LNCAP (cell line): ENCODE measurements around the gene CNGA2.

ENCODE experiments used
- TF ChIP-seq, protein P1 (sequence below): fragments of 450-650 bp; IDR thresholded peaks from 2 replicates; pipeline ENCODE4 v1.5.1; 2017; ENCODE audit warnings: mild to moderate bottlenecking

CNGA2 gene

DNA sequence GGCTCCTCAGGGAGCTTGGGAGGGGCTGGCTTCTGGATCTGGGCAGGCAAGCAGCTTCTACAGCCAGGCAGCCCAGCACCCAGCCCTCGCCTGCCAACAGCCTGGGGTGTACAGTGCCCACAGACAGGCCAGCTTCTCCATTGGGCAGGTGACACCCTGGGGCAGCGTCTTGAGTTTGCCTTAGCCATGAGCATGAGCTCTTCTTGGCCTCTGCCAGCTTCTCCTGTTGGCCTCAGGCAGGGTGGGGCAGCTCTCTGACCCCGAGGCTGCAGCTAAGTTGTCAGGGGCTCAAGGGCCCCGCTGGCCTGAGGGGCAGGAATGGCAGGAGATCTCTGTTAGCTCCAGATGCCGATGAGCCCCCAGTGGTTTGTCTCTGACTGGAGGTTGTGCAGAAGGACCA, 7.8 kb upstream of the CNGA2 start:
- TF ChIP-seq, protein P1, sequence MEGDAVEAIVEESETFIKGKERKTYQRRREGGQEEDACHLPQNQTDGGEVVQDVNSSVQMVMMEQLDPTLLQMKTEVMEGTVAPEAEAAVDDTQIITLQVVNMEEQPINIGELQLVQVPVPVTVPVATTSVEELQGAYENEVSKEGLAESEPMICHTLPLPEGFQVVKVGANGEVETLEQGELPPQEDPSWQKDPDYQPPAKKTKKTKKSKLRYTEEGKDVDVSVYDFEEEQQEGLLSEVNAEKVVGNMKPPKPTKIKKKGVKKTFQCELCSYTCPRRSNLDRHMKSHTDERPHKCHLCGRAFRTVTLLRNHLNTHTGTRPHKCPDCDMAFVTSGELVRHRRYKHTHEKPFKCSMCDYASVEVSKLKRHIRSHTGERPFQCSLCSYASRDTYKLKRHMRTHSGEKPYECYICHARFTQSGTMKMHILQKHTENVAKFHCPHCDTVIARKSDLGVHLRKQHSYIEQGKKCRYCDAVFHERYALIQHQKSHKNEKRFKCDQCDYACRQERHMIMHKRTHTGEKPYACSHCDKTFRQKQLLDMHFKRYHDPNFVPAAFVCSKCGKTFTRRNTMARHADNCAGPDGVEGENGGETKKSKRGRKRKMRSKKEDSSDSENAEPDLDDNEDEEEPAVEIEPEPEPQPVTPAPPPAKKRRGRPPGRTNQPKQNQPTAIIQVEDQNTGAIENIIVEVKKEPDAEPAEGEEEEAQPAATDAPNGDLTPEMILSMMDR, result no peak

GRCh38 chrX:151727346-151727745, 7.2 kb upstream of the CNGA2 start:
- TF ChIP-seq, protein P1, result no peak

DNA sequence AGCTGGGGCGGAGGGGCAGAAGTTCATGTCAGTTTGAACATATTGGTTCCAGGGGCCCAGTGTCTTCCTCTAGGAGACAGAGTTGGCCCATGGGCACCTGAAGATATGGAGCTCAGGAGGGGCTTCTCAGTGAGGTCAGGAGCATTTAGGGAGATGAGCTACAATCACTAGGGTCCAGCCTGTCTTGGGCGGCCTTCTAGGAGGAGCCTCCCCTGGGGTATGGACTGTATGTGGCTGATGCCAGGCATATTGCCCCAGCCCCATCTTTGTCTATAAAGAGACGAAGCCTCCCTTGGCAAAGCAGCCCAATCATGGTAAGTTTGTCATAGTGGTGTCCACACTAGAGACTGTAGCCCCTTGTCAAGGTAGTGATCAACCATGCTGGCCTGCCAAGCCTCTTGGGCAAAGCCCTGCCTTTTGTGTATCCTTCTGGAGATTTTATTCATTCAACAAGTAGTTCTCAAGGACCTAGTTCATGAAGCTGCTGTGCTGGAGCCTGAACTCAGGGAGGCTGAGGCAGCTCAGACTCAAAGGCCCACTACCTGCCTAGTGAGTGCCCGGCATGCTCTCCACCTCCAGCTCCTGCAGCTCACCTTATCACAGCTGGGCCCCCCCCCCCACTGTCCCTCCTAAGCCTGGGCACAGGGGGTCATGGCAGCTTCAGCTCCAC, 5.4 kb upstream of the CNGA2 start:
- TF ChIP-seq, protein P1, result no peak

DNA sequence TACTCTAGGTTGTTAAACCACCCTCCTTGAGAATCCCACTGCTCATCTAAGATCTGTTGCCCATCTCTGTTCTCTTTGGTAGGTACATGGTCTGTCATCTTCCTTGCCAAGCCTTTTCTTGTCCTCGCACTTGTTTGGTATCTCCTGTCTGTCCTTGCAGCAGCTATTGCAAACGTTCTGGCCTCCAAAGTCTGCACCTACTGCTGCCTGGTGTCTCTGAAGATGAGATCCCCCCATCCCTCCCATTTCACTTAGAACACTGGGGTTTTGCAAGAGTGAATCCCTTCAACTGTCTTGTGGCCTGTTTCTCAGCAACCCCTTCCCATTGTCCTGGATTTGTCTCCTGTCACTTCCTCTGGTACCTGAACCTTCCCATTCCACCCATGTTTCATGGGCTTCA, 673 bp downstream of the CNGA2 start:
- TF ChIP-seq, protein P1, result no peak

DNA sequence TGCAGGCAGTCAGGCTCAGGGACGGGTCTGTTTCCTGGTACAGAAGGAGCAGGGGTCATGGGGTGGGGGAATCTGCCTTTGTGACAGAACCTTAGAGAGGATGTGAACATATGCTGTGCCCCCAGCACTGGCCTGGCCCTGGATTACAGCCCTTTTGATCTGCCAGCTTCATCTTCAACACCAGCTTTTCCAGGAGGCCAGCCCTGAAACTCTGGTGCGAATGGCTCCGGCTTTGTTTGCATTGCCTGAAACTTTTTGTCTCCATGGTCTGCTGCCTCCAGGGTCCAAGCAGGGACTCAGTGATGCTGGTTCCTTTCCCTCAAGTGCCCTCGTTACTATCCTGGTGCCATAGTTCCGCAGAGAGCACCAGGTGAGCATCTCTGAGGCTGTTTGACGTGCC, 2.1 kb downstream of the CNGA2 start:
- TF ChIP-seq, protein P1, result no peak

DNA sequence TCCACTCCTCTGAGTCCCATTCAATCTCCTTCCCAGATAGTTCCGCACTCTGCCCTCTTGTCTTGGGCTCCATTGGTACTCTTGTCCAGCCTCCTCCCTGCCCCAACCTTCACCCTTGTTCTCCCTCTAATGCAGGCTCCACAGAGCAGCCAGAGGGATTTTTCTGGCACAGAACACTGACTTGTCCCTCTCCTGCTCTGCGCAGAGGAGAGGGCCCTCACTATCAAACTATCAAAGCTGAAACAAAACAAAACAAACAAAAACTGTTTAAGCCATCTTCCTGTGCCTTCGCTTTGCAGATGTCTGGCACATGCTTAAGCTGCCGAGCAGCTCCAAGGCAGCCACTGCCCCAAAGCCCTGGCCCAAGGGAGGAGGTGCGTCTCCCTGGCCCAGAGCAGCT, 2.9 kb downstream of the CNGA2 start:
- TF ChIP-seq, protein P1, result no peak

GRCh38 chrX:151738751-151739150, 4.2 kb downstream of the CNGA2 start:
- TF ChIP-seq, protein P1, result no peak

DNA sequence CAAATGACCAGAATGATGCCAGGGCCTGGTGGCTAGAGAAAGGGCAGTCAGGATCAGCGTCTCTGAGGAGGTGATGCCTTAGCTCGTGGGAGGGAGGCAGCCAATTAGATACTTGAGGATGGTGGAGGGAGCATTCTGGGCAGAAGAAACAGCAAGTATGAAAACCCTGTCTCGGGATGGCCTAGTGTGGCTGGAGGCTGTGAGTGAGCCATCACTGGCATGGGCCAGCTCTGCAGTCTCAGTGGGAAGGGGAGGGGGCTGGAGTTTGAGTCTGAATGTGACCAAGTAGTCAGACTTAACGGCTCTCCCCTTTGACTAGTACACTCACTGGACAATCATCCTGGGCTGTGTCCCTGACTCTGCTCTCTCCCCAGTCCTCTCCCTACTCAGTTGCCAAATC, 7.1 kb downstream of the CNGA2 start:
- TF ChIP-seq, protein P1, result no peak
